Stimulated activated memory B cell treated with anti-CD40 and anti-IgM and Interleukin-4, amounts not matched to agents 10 μg/mL and 1 μg/mL and 100 μg/mL, for 72 hours (primary cell): ENCODE measurements around the gene URM1.

ENCODE experiments used
- ATAC-seq: fragments of 150-1000 bp; cut with Tn5 transposase; 2 replicates; pipeline ENCODE4 v1.10.0; 2021
- H3K27ac Mint-ChIP-seq: one replicate; pipeline ENCODE4 v1.8.0; 2022; ENCODE audit warnings: mild to moderate bottlenecking, mixed read lengths
- H3K27me3 Mint-ChIP-seq: one replicate; pipeline ENCODE4 v1.8.0; 2022; ENCODE audit warnings: mixed read lengths
- H3K36me3 Mint-ChIP-seq: one replicate; pipeline ENCODE4 v1.8.0; 2022; ENCODE audit warnings: mixed read lengths
- H3K4me1 Mint-ChIP-seq: one replicate; pipeline ENCODE4 v1.8.0; 2022; ENCODE audit warnings: mixed read lengths
- H3K4me3 Mint-ChIP-seq: one replicate; pipeline ENCODE4 v1.8.0; 2022; ENCODE audit warnings: mild to moderate bottlenecking, moderate library complexity, mixed read lengths
- H3K9me3 Mint-ChIP-seq: one replicate; pipeline ENCODE4 v1.8.0; 2022; ENCODE audit warnings: mixed read lengths

URM1 gene

GRCh38 chr9:128340691-128341434 is 30.3 kb upstream of the URM1 start:
- Mint-ChIP-seq H3K36me3 (peaks cover 23% of the 10 kb centered on the region), H3K27me3 (no peaks in the 10 kb centered on the region), H3K9me3 (no peaks in the 10 kb centered on the region), H3K4me3 (peak overlapping the region; percentile 93), H3K4me1 (peaks cover 9% of the 10 kb centered on the region), H3K27ac (peak overlapping the region; percentile 10)
- ATAC-seq = peak; percentile 80

- H3K36me3 Mint-ChIP-seq = peaks cover 23% of the 10 kb centered on the region
- H3K4me1 Mint-ChIP-seq = peaks cover 9% of the 10 kb centered on the region
- peak overlapping the region; percentile 93 for H3K4me3 Mint-ChIP-seq
- ATAC-seq = peak; percentile 64
- H3K27ac Mint-ChIP-seq = peak overlapping the region; percentile 10
- no peaks in the 10 kb centered on the region for H3K9me3 Mint-ChIP-seq
- H3K27me3 Mint-ChIP-seq = no peaks in the 10 kb centered on the region
Measured at GRCh38 chr9:128341435-128341849, 29.7 kb upstream of the URM1 start.

GRCh38 chr9:128342971-128343680 is 28.0 kb upstream of the URM1 start:
- Mint-ChIP-seq H3K4me3 (no peak overlapping the region), H3K4me1 (peaks cover 9% of the 10 kb centered on the region), H3K36me3 (peaks cover 29% of the 10 kb centered on the region), H3K9me3 (no peaks in the 10 kb centered on the region), H3K27me3 (no peaks in the 10 kb centered on the region), H3K27ac (no peak overlapping the region)
- no peak for ATAC-seq

- peaks cover 30% of the 10 kb centered on the region for H3K36me3 Mint-ChIP-seq
- H3K4me3 Mint-ChIP-seq = no peak overlapping the region
Measured at GRCh38 chr9:128343855-128344254, 27.3 kb upstream of the URM1 start.

GRCh38 chr9:128344931-128345605 is 26.1 kb upstream of the URM1 start:
- Mint-ChIP-seq H3K27ac (no peak overlapping the region), H3K27me3 (no peaks in the 10 kb centered on the region), H3K4me1 (peaks cover 9% of the 10 kb centered on the region), H3K36me3 (peaks cover 42% of the 10 kb centered on the region), H3K9me3 (no peaks in the 10 kb centered on the region), H3K4me3 (no peak overlapping the region)
- ATAC-seq = no peak

More at GRCh38 chr9:128343855-128344254, 27.3 kb upstream of the URM1 start:
- Mint-ChIP-seq H3K4me1 (peaks cover 9% of the 10 kb centered on the region), H3K9me3 (no peaks in the 10 kb centered on the region), H3K27ac (no peak overlapping the region), H3K27me3 (no peaks in the 10 kb centered on the region)
- ATAC-seq = no peak

- Mint-ChIP-seq H3K4me1 (no peaks in the 10 kb centered on the region), H3K27ac (no peak overlapping the region), H3K9me3 (no peaks in the 10 kb centered on the region), H3K27me3 (no peaks in the 10 kb centered on the region), H3K36me3 (peaks cover 57% of the 10 kb centered on the region), H3K4me3 (no peak overlapping the region)
- no peak for ATAC-seq
Measured at GRCh38 chr9:128349125-128349524, 22.0 kb upstream of the URM1 start.

GRCh38 chr9:128349772-128350171 is 21.4 kb upstream of the URM1 start:
- no peak for ATAC-seq
- Mint-ChIP-seq H3K36me3 (peaks cover 53% of the 10 kb centered on the region), H3K4me1 (no peaks in the 10 kb centered on the region), H3K27me3 (no peaks in the 10 kb centered on the region), H3K4me3 (no peak overlapping the region), H3K9me3 (no peaks in the 10 kb centered on the region), H3K27ac (no peak overlapping the region)

- ATAC-seq = no peak
- no peaks in the 10 kb centered on the region for H3K9me3 Mint-ChIP-seq
- no peaks in the 10 kb centered on the region for H3K27me3 Mint-ChIP-seq
- no peaks in the 10 kb centered on the region for H3K4me1 Mint-ChIP-seq
- no peak overlapping the region for H3K4me3 Mint-ChIP-seq
- no peak overlapping the region for H3K27ac Mint-ChIP-seq
- H3K36me3 Mint-ChIP-seq = peaks cover 40% of the 10 kb centered on the region
Measured at GRCh38 chr9:128355451-128355850, 15.7 kb upstream of the URM1 start.

GRCh38 chr9:128358090-128358489 is 13.1 kb upstream of the URM1 start:
- Mint-ChIP-seq H3K27ac (no peak overlapping the region), H3K27me3 (no peaks in the 10 kb centered on the region), H3K9me3 (no peaks in the 10 kb centered on the region), H3K36me3 (peaks cover 22% of the 10 kb centered on the region), H3K4me3 (no peak overlapping the region), H3K4me1 (peaks cover 11% of the 10 kb centered on the region)
- ATAC-seq = no peak

- Mint-ChIP-seq H3K27ac (no peak overlapping the region), H3K4me1 (peaks cover 11% of the 10 kb centered on the region), H3K27me3 (no peaks in the 10 kb centered on the region), H3K36me3 (peaks cover 16% of the 10 kb centered on the region), H3K4me3 (no peak overlapping the region), H3K9me3 (no peaks in the 10 kb centered on the region)
- ATAC-seq = no peak
Measured at GRCh38 chr9:128358861-128359260, 12.3 kb upstream of the URM1 start.

GRCh38 chr9:128360826-128361225 is 10.3 kb upstream of the URM1 start:
- Mint-ChIP-seq H3K9me3 (no peaks in the 10 kb centered on the region), H3K27ac (no peak overlapping the region), H3K4me1 (peaks cover 16% of the 10 kb centered on the region), H3K27me3 (peaks cover 10% of the 10 kb centered on the region), H3K4me3 (no peak overlapping the region), H3K36me3 (peaks cover 13% of the 10 kb centered on the region)
- ATAC-seq = no peak

- peak overlapping the region; percentile 47 for H3K27ac Mint-ChIP-seq
- peaks cover 13% of the 10 kb centered on the region for H3K27me3 Mint-ChIP-seq
- H3K4me3 Mint-ChIP-seq = peak overlapping the region; percentile 96
- peaks cover 16% of the 10 kb centered on the region for H3K4me1 Mint-ChIP-seq
- no peak for ATAC-seq
- H3K9me3 Mint-ChIP-seq = no peaks in the 10 kb centered on the region
- H3K36me3 Mint-ChIP-seq = peaks cover 7% of the 10 kb centered on the region
Measured at GRCh38 chr9:128361296-128361985, 9.7 kb upstream of the URM1 start.

- H3K4me1 Mint-ChIP-seq = peaks cover 16% of the 10 kb centered on the region
- ATAC-seq = peak; percentile 84
- H3K27ac Mint-ChIP-seq = peak overlapping the region; percentile 47
- peaks cover 6% of the 10 kb centered on the region for H3K36me3 Mint-ChIP-seq
- peaks cover 19% of the 10 kb centered on the region for H3K27me3 Mint-ChIP-seq
- H3K9me3 Mint-ChIP-seq = no peaks in the 10 kb centered on the region
- H3K4me3 Mint-ChIP-seq = peak overlapping the region; percentile 96
Measured at GRCh38 chr9:128361986-128362646, 9.1 kb upstream of the URM1 start.

- H3K27me3 Mint-ChIP-seq = peaks cover 22% of the 10 kb centered on the region
- ATAC-seq = no peak
- H3K4me1 Mint-ChIP-seq = peaks cover 16% of the 10 kb centered on the region
- no peak overlapping the region for H3K4me3 Mint-ChIP-seq
- H3K36me3 Mint-ChIP-seq = no peaks in the 10 kb centered on the region
- no peaks in the 10 kb centered on the region for H3K9me3 Mint-ChIP-seq
- no peak overlapping the region for H3K27ac Mint-ChIP-seq
Measured at GRCh38 chr9:128362774-128363173, 8.4 kb upstream of the URM1 start.
